Lung (tissue), 12 donors: ENCODE data around the gene MRPS27. TPM values are rescaled to one million over a fixed set of nuclear protein-coding genes. Genes with fewer than 3 reads are reported as not detected.

Source experiments
- ATAC-seq: fragments of 200-7000 bp; cut with Tn5 transposase; one replicate; pipeline ENCODE4 v1.9.1; 2020; ENCODE audit warnings: moderate number of reproducible peaks; ENCODE audit not compliant: insufficient read depth, low FRiP score
- DNase-seq, 3 donors: peaks; one replicate each; pipeline ENCODE4 v3.0.0-alpha.2; 2013 to 2017
- H3K27ac ChIP-seq, 2 donors: one replicate each; pipeline ENCODE4 v1.5.1; 2013; ENCODE audit warnings: mild to moderate bottlenecking in 2 of 2, moderate library complexity in 2 of 2, control low read depth in 1 of 2, inconsistent platforms in 1 of 2, low read depth in 1 of 2, low read length in 1 of 2
- H3K27me3 ChIP-seq, 3 donors: one replicate each; pipeline ENCODE4 v1.5.1; 2013; ENCODE audit warnings: low read length in 2 of 3; ENCODE audit not compliant: control insufficient read depth in 3 of 3, insufficient read depth in 3 of 3
- H3K36me3 ChIP-seq, 4 donors: one replicate each; pipeline ENCODE4 v1.5.1; 2013; ENCODE audit warnings: low read length in 4 of 4, mild to moderate bottlenecking in 1 of 4, moderate library complexity in 1 of 4; ENCODE audit not compliant: control insufficient read depth in 4 of 4, insufficient read depth in 4 of 4
- H3K4me1 ChIP-seq, 5 donors: one replicate each; pipeline ENCODE4 v1.5.1; 2013; ENCODE audit warnings: low read length in 5 of 5, mild to moderate bottlenecking in 2 of 5, moderate library complexity in 1 of 5; ENCODE audit not compliant: control insufficient read depth in 5 of 5, insufficient read depth in 5 of 5
- H3K4me3 ChIP-seq: one replicate; pipeline ENCODE4 v1.5.1; 2013; ENCODE audit warnings: mild to moderate bottlenecking, control low read depth, moderate library complexity
- H3K9ac ChIP-seq, 2 donors: one replicate each; pipeline ENCODE4 v1.5.1; 2013; ENCODE audit warnings: low read length in 2 of 2, control low read depth in 1 of 2; ENCODE audit not compliant: insufficient read depth in 1 of 2
- H3K9me3 ChIP-seq, 4 donors: one replicate each; pipeline ENCODE4 v1.5.1; 2013; ENCODE audit warnings: low read length in 3 of 4, mild to moderate bottlenecking in 1 of 4, moderate library complexity in 1 of 4; ENCODE audit not compliant: control insufficient read depth in 4 of 4, insufficient read depth in 3 of 4
- CTCF ChIP-seq: IDR thresholded peaks from 2 replicates; pipeline ENCODE4 v1.5.1; 2012; ENCODE audit warnings: mild to moderate bottlenecking; ENCODE audit errors: control extremely low read depth, extremely low read depth
- WGBS, 2 donors: extraction: QIAGEN DNeasy Blood & Tissue Kit; methylation state at CpG; one replicate each; pipeline ENCODE4 v1.1.7; 2013; 5-methylcytosine and 5-hydroxymethylcytosine counted together
- polyA plus RNA-seq, 2 donors: library from polyadenylated mRNA; stranded (reverse); fragments of 200-250 nt; gene quantifications; one replicate each; pipeline ENCODE4 v1.2.1, GENCODE V29; 2013
- total RNA-seq, 2 donors: library from RNA; depleted of rRNA in 1 of 2; stranded (reverse); fragments of >200 nt in 1 of 2; gene quantifications; one replicate each; pipeline ENCODE4 v1.2.1, GENCODE V29; 2014 to 2021
- donor health status: control.
- donor health status: control.
- donor health status: Bipolar disorder and iron deficiency.
- donor health status: healthy.
- donor health status: DM: yes; HTN: yes; CAD: no.

MRPS27 gene
- total and polyA plus RNA-seq, 4 donors, result 18.8 to 84.8 (median 32.7) TPM

DNA sequence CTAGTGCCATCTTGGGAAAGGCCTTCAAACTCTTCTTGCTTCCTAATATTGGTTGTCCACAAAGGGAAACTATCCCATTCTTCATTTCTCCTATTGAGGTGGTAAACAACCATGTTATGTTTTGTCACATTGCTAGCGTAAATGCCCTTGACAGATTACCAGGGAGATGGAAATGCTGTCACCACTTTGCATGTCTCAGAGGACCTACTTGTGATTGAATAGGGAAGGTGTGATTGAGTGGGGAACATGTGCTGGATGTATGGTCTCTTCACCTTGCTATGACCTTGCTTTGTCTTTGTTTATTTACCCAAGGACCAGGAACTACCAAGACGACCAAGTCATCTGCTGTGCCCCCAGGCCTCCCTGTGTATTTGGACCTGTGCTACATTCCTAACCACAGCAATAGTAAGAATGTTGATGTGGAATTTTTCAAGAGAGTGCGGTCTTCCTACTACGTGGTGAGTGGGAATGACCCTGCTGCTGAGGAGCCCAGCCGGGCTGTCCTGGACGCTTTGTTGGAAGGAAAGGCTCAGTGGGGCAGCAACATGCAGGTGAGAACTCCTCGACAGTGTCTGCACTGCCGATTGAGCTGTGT lies 116.7 kb downstream of the MRPS27 start:
- DNase-seq (no peak), ATAC-seq (no peak)
- H3K4me3 ChIP-seq, result no peak overlapping the region
- H3K9ac ChIP-seq, result no peak overlapping the region
- 88 to 90% methylated on average over 8 of the region's 8 CpGs for WGBS, 2 donors
- H3K9me3 ChIP-seq, result no peaks in the 10 kb centered on the region
- no peak for TF ChIP-seq CTCF
- H3K36me3 ChIP-seq, result peaks cover 0 to 37% (median 25%) of the 10 kb centered on the region in 4 donors
- H3K4me1 ChIP-seq, result no peaks in the 10 kb centered on the region
- no peaks in the 10 kb centered on the region for H3K27me3 ChIP-seq
- H3K27ac ChIP-seq, result no peak overlapping the region

DNA sequence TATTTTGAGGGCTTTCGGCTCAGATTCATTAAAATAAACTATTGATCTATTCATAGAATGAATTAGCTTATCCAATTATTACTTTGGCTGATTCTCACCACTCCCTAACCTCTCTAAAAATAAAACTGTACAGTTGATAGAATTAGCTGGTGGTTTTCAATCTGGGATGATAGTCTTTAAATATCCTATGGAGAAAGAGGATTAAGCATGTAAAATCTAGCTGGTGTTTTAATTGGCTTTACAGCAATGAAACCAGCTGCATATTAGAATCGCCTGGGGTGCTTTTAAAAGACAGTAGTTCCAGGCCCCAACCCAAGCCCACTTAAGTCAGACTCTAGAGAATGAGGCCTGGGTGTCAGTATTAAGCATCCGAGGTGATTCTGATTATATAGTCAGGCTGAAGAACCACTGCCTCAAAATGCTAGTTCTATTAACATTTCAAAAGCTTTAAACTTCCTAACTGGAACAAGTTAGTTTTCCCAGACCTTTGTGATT lies 117.7 kb downstream of the MRPS27 start:
- Histone ChIP-seq H3K9me3 (no peaks in the 10 kb centered on the region), H3K4me3 (no peak overlapping the region), H3K27ac (no peak overlapping the region), H3K27me3 (no peaks in the 10 kb centered on the region), H3K36me3 (peaks cover 0 to 47% (median 29%) of the 10 kb centered on the region in 4 donors), H3K4me1 (no peaks in the 10 kb centered on the region), H3K9ac (no peak overlapping the region)
- no peak for ATAC-seq
- DNase-seq, result no peak
- 89 to 90% methylated on average over 3 of the region's 3 CpGs for WGBS, 2 donors
- TF ChIP-seq CTCF, result no peak

DNA sequence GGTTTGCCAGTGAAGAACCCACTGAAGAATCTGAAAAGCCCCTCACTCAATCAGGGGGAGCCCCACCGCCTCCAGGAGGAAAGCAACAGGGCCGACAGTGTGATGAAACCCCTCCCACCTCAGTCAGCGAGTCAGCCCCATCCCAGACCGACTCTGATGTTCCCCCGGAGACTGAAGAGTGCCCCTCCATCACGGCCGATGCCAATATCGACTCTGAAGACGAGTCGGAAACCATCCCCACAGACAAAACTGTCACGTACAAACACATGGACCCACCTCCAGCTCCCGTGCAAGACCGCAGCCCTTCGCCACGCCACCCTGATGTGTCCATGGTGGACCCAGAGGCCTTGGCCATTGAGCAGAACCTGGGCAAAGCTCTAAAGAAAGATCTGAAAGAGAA lies 120.4 kb downstream of the MRPS27 start:
- H3K27ac ChIP-seq, result no peak overlapping the region
- peaks cover 0 to 4% (median 0%) of the 10 kb centered on the region in 4 donors for H3K9me3 ChIP-seq
- no peak overlapping the region for H3K9ac ChIP-seq
- 95 to 96% methylated on average over 15 of the region's 15 CpGs for WGBS, 2 donors
- no peak for DNase-seq
- no peak for TF ChIP-seq CTCF
- no peaks in the 10 kb centered on the region for H3K4me1 ChIP-seq
- no peak overlapping the region for H3K4me3 ChIP-seq
- H3K27me3 ChIP-seq, result no peaks in the 10 kb centered on the region
- no peak for ATAC-seq
- peaks cover 0 to 51% (median 28%) of the 10 kb centered on the region in 4 donors for H3K36me3 ChIP-seq

DNA sequence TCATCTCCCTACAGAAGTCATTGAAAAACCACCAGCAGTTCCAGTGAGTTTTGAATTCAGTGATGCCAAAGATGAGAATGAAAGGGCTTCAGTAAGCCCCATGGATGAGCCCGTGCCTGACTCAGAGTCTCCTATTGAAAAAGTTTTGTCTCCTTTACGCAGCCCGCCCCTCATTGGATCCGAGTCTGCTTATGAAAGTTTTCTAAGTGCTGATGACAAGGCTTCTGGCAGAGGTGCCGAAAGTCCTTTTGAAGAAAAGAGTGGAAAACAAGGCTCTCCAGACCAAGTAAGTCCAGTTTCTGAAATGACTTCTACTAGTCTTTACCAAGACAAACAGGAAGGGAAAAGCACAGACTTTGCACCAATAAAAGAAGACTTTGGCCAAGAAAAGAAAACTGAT lies 122.6 kb downstream of the MRPS27 start:
- Histone ChIP-seq H3K36me3 (peaks cover 0 to 50% (median 24%) of the 10 kb centered on the region in 4 donors), H3K9me3 (peaks cover 0 to 4% (median 0%) of the 10 kb centered on the region in 4 donors), H3K9ac (no peak overlapping the region), H3K27ac (no peak overlapping the region), H3K27me3 (no peaks in the 10 kb centered on the region), H3K4me3 (no peak overlapping the region), H3K4me1 (no peaks in the 10 kb centered on the region)
- 93 to 96% methylated on average over 5 of the region's 5 CpGs for WGBS, 2 donors
- ATAC-seq, result no peak
- no peak for DNase-seq
- TF ChIP-seq CTCF, result no peak
